ENCODE results near the gene KLHDC4.

DNA sequence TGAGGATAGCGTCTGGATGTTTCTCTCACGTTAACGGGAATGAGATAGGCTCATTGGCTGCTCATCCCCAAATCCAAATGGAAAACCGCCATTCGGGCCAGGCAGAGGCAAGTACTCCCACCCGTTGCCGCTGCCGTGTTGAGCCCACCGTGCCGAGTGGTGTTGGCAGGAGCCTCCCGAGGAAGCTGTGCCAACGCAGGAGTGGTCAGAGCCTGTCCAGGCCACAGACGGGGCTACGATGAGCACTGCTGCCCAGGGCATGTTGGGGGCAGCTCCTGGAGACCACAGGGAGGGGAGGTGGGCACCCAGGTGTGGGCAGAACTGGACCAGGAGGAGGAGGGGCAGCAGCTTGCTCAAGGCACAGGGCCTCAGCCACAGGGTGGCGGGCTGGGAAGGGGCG lies 72.0 kb downstream of the KLHDC4 start:
- TF ChIP-seq CEBPB (IDR thresholded peaks at IDR 0.05; ENCODE audit: low read depth, low read length) (no peak), BHLHE40 (IDR thresholded peaks at IDR 0.05; ENCODE audit: low read depth, low read length) (no peak), RAD21 (IDR thresholded peaks at IDR 0.05; ENCODE audit: low read length) (no peak), SMC3 (IDR thresholded peaks at IDR 0.05; ENCODE audit: low read depth, low read length) (no peak), RFX5 (IDR thresholded peaks at IDR 0.05; ENCODE audit: low read depth, low read length) (no peak), POLR2A (IDR thresholded peaks at IDR 0.05; ENCODE audit: low read depth, low read length) (no peak), MXI1 (IDR thresholded peaks at IDR 0.05; ENCODE audit: borderline replicate concordance, low read depth, low read length) (no peak), FOS (IDR thresholded peaks at IDR 0.05; ENCODE audit: low read depth, low read length) (no peak), MAFK (IDR thresholded peaks at IDR 0.05; ENCODE audit: low read depth, low read length) (no peak), MAZ (IDR thresholded peaks at IDR 0.05; ENCODE audit: borderline replicate concordance, low read depth, low read length) (no peak)
- TF ChIP-seq, protein P1, sequence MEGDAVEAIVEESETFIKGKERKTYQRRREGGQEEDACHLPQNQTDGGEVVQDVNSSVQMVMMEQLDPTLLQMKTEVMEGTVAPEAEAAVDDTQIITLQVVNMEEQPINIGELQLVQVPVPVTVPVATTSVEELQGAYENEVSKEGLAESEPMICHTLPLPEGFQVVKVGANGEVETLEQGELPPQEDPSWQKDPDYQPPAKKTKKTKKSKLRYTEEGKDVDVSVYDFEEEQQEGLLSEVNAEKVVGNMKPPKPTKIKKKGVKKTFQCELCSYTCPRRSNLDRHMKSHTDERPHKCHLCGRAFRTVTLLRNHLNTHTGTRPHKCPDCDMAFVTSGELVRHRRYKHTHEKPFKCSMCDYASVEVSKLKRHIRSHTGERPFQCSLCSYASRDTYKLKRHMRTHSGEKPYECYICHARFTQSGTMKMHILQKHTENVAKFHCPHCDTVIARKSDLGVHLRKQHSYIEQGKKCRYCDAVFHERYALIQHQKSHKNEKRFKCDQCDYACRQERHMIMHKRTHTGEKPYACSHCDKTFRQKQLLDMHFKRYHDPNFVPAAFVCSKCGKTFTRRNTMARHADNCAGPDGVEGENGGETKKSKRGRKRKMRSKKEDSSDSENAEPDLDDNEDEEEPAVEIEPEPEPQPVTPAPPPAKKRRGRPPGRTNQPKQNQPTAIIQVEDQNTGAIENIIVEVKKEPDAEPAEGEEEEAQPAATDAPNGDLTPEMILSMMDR (conservative IDR thresholded peaks at IDR 0.05; ENCODE audit: low read depth, low read length) = no peak

Measured in IMR-90 (cell line).